HepG2 (cell line): Measurements from ENCODE around the gene SLC25A33. TPM values are rescaled to one million over a fixed set of nuclear protein-coding genes. Genes with fewer than 3 reads are reported as not detected.

Experiments
- ATF5 ChIP-seq: sonication (generic); formaldehyde crosslinking; IDR thresholded peaks from 2 replicates; pipeline ENCODE4 v1.4.0; 2020; ENCODE audit warnings: mild to moderate bottlenecking, low read depth, missing genetic modification reagents
- CERS6 ChIP-seq: sonication (generic); formaldehyde crosslinking; IDR thresholded peaks from 2 replicates; pipeline ENCODE4 v1.5.0; 2020; ENCODE audit warnings: missing genetic modification reagents
- DDIT3 ChIP-seq: sonication (generic); formaldehyde crosslinking; IDR thresholded peaks from 2 replicates; pipeline ENCODE4 v1.4.0; 2020; ENCODE audit warnings: mild to moderate bottlenecking, missing genetic modification reagents
- MBNL3 ChIP-seq: fragments of 250-450 bp; sonication (Bioruptor Pico); conservative IDR thresholded peaks from 2 replicates; pipeline ENCODE4 v1.8.0; 2022; ENCODE audit warnings: mild to moderate bottlenecking, inconsistent platforms
- NAIF1 ChIP-seq: sonication (generic); formaldehyde crosslinking; IDR thresholded peaks from 2 replicates; pipeline ENCODE4 v1.5.0; 2020; ENCODE audit warnings: mild to moderate bottlenecking, missing genetic modification reagents, borderline replicate concordance
- NFIB ChIP-seq: sonication (generic); formaldehyde crosslinking; IDR thresholded peaks from 2 replicates; pipeline ENCODE4 v1.9.0; 2021; ENCODE audit warnings: missing genetic modification reagents, mild to moderate bottlenecking, borderline replicate concordance
- PTBP1 ChIP-seq: fragments of 200-400 bp; formaldehyde crosslinking; IDR thresholded peaks from 2 replicates; pipeline ENCODE4 v1.6.1; 2018; ENCODE audit warnings: low read length, low read depth; ENCODE audit not compliant: poor library complexity, severe bottlenecking
- RARG ChIP-seq: sonication (generic); formaldehyde crosslinking; IDR thresholded peaks from 2 replicates; pipeline ENCODE4 v1.4.0; 2020; ENCODE audit warnings: low read depth, mild to moderate bottlenecking, missing genetic modification reagents
- RBM22 ChIP-seq: fragments of 200-400 bp; formaldehyde crosslinking; optimal IDR thresholded peaks from 2 replicates; pipeline ENCODE3; 2017; ENCODE audit warnings: mild to moderate bottlenecking, low read length, moderate library complexity
- SAP130 ChIP-seq: IDR thresholded peaks from 2 replicates; pipeline ENCODE4 v1.6.1; 2016; ENCODE audit warnings: low read depth
- SPEN ChIP-seq: sonication (generic); formaldehyde crosslinking; IDR thresholded peaks from 2 replicates; pipeline ENCODE4 v1.5.1; 2020; ENCODE audit warnings: low read depth, mild to moderate bottlenecking, missing genetic modification reagents
- TFAP4 ChIP-seq: sonication (generic); IDR thresholded peaks from 2 replicates; pipeline ENCODE4 v1.6.1; 2016; ENCODE audit warnings: low read depth, borderline replicate concordance
- TOE1 ChIP-seq: sonication (generic); formaldehyde crosslinking; IDR thresholded peaks from 2 replicates; pipeline ENCODE4 v1.4.0; 2020; ENCODE audit warnings: mild to moderate bottlenecking, missing genetic modification reagents
- ZBED4 ChIP-seq: sonication (generic); formaldehyde crosslinking; IDR thresholded peaks from 2 replicates; pipeline ENCODE4 v1.4.0; 2020; ENCODE audit warnings: missing genetic modification reagents, borderline replicate concordance
- ZBTB1 ChIP-seq: sonication (generic); formaldehyde crosslinking; IDR thresholded peaks from 2 replicates; pipeline ENCODE4 v1.4.0; 2020; ENCODE audit warnings: missing genetic modification reagents, borderline replicate concordance
- ZNF253 ChIP-seq: sonication (generic); formaldehyde crosslinking; IDR thresholded peaks from 2 replicates; pipeline ENCODE4 v1.8.0; 2022; ENCODE audit warnings: mild to moderate bottlenecking, missing genetic modification reagents, borderline replicate concordance
- ZNF275 ChIP-seq: sonication (generic); formaldehyde crosslinking; IDR thresholded peaks from 2 replicates; pipeline ENCODE4 v1.8.0; 2022; ENCODE audit warnings: missing genetic modification reagents, mild to moderate bottlenecking, inconsistent platforms, borderline replicate concordance
- ZNF34 ChIP-seq: sonication (generic); formaldehyde crosslinking; IDR thresholded peaks from 2 replicates; pipeline ENCODE4 v1.4.0; 2020; ENCODE audit warnings: mild to moderate bottlenecking, missing genetic modification reagents, borderline replicate concordance
- ZNF552 ChIP-seq: sonication (generic); formaldehyde crosslinking; IDR thresholded peaks from 2 replicates; pipeline ENCODE4 v1.9.0; 2022; ENCODE audit warnings: missing genetic modification reagents, mild to moderate bottlenecking, borderline replicate concordance
- ZNF816 ChIP-seq: sonication (generic); formaldehyde crosslinking; IDR thresholded peaks from 2 replicates; pipeline ENCODE4 v1.8.0; 2022; ENCODE audit warnings: missing genetic modification reagents, mild to moderate bottlenecking, borderline replicate concordance
- polyA plus RNA-seq, 8 experiments: library from polyadenylated mRNA; depleted of rRNA in 3 of 8; stranded (reverse) in 7 of 8; unstranded in 1 of 8; fragments of >200 nt; fragmentation: Illumina TruSeq in 4 of 8; extraction: Trizol in 4 of 8; gene quantifications; 2 replicates each; pipeline versions ENCODE4 v1.2.1 to v1.2.3, GENCODE V29; 2011 to 2016; ENCODE audit warnings: low read depth in 4 of 8, missing spikeins in 1 of 8, mixed read lengths in 1 of 8; ENCODE audit not compliant: insufficient read depth in 1 of 8
- total RNA-seq, 5 experiments: library from RNA; depleted of rRNA; stranded (reverse); fragments of >200 nt; fragmentation: Illumina TruSeq; extraction: Trizol; gene quantifications; 2 replicates each; pipeline ENCODE4 v1.2.3, GENCODE V29; 2016; ENCODE audit warnings: low read depth in 1 of 5

Gene SLC25A33
- total and polyA plus RNA-seq, 2 of the 13 experiments (the other 11 are each of a cell fraction or from before 2014, with no cell fraction given) = 15.4 to 50.3 TPM

- TF ChIP-seq RBM22 (no peak), TFAP4 (peak; percentile 74; the same call in 1 of the 2 replicates), CERS6 (no peak), MBNL3 (CRISPR knock-in tag) (no peak), NFIB (CRISPR knock-in tag) (no peak), PTBP1 (no peak), ZNF34 (CRISPR knock-in tag) (no peak), SAP130 (CRISPR knock-in tag) (peak; percentile 62), ZNF552 (CRISPR knock-in tag) (no peak), ZBTB1 (no peak), TOE1 (no peak), SPEN (CRISPR knock-in tag) (peak; percentile 24; the same call in 1 of the 2 replicates), ZNF253 (CRISPR knock-in tag) (no peak), ZNF275 (CRISPR knock-in tag) (0 out of 2 replicates have a peak, but pooled peaks have one; percentile 60), ATF5 (CRISPR knock-in tag) (no peak), ZBED4 (peak; percentile 92; the same call in 1 of the 2 replicates), ZNF816 (no peak), RARG (CRISPR knock-in tag) (no peak), NAIF1 (no peak), DDIT3 (CRISPR knock-in tag) (no peak)
Measured at GRCh38 chr1:9500756-9501754, 38.2 kb upstream of the SLC25A33 start (continued).
